ENCODE measurements around the gene GMPPB.

GRCh38 chr3:49713336-49714105 is 10.2 kb downstream of the GMPPB start:
- TF ChIP-seq USF2 (CRISPR knock-in tag; IDR thresholded peaks at IDR 0.05) (no peak), IRF1 (CRISPR knock-in tag; IDR thresholded peaks at IDR 0.05) (no peak), NFE2L1 (CRISPR knock-in tag; IDR thresholded peaks at IDR 0.05) (no peak), CTCF (IDR thresholded peaks at IDR 0.05) (no peak), JUN (CRISPR knock-in tag; IDR thresholded peaks at IDR 0.05) (no peak), ATF1 (CRISPR knock-in tag; IDR thresholded peaks at IDR 0.05) (no peak), MAX (CRISPR knock-in tag; IDR thresholded peaks at IDR 0.05) (no peak), USF1 (CRISPR knock-in tag; IDR thresholded peaks at IDR 0.05) (no peak)

Measured in WTC11 (cell line).